Bronchial epithelial cell (primary cell): ENCODE data around the gene TOMT. TPM values are rescaled to one million over a fixed set of nuclear protein-coding genes. Genes with fewer than 3 reads are reported as not detected.
"Not testable (repeated sequence)": the region's sequence is repeated elsewhere in the genome, so short reads cannot be mapped to it uniquely, and the experiment has no call there.

Source experiments
- DNase-seq: peaks from one replicate; pipeline ENCODE4 v3.0.0-alpha.2; 2010; ENCODE audit warnings: low read depth
- FAIRE-seq: peaks from 2 replicates; lab custom pipeline; 2011; peaks lifted over from hg19 to GRCh38; lab: Jason Lieb, UNC
- H3K27me3 ChIP-seq: 2 replicates; pipeline ENCODE4 v1.5.1; 2011; ENCODE audit warnings: low read length; ENCODE audit not compliant: control insufficient read depth, insufficient read depth
- H3K36me3 ChIP-seq: 2 replicates; pipeline ENCODE4 v1.5.1; 2011; ENCODE audit warnings: low read length; ENCODE audit not compliant: control insufficient read depth, insufficient read depth
- H3K4me3 ChIP-seq: 2 replicates; pipeline ENCODE4 v1.5.1; 2011; ENCODE audit warnings: mild to moderate bottlenecking, low read depth, low read length, control low read depth
- total RNA-seq: library from RNA; depleted of rRNA; stranded (reverse); fragments of >200 nt; gene quantifications from 2 replicates; pipeline ENCODE4 v1.2.1, GENCODE V29; 2014
- TF ChIP-seq, protein P1 (sequence below): IDR thresholded peaks from 2 replicates; pipeline ENCODE4 v1.5.1; 2011; ENCODE audit warnings: mild to moderate bottlenecking, moderate library complexity, low read length, control low read depth, inconsistent platforms; ENCODE audit not compliant: insufficient read depth, severe bottlenecking

TOMT gene
- total RNA-seq, 1 donor from 2014 or later: not detected

DNA sequence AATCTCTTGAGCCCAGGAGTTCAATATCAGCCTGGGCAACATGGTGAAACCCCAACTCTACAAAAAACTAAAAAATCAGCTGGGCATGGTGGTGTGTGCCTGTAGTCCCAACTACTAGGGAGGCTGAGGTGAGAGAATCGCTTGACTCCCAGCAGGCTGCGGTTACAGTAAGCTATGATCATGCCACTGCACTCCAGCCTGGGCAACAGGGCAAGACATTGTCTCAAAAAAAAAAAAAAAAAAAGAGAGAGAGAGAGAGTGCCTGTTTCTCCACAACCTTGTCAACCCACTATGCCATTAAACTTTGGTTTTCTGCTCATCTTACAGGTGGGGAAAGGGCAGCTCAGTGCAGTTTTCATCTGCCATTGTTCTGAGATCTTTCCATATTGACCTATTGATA is 34.9 kb downstream of the TOMT start:
- Histone ChIP-seq H3K4me3 (no peak overlapping the region), H3K27me3 (no peaks in the 10 kb centered on the region), H3K36me3 (no peaks in the 10 kb centered on the region)
- no peak for DNase-seq
- TF ChIP-seq, protein P1, sequence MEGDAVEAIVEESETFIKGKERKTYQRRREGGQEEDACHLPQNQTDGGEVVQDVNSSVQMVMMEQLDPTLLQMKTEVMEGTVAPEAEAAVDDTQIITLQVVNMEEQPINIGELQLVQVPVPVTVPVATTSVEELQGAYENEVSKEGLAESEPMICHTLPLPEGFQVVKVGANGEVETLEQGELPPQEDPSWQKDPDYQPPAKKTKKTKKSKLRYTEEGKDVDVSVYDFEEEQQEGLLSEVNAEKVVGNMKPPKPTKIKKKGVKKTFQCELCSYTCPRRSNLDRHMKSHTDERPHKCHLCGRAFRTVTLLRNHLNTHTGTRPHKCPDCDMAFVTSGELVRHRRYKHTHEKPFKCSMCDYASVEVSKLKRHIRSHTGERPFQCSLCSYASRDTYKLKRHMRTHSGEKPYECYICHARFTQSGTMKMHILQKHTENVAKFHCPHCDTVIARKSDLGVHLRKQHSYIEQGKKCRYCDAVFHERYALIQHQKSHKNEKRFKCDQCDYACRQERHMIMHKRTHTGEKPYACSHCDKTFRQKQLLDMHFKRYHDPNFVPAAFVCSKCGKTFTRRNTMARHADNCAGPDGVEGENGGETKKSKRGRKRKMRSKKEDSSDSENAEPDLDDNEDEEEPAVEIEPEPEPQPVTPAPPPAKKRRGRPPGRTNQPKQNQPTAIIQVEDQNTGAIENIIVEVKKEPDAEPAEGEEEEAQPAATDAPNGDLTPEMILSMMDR: no peak
- FAIRE-seq: no peak

DNA sequence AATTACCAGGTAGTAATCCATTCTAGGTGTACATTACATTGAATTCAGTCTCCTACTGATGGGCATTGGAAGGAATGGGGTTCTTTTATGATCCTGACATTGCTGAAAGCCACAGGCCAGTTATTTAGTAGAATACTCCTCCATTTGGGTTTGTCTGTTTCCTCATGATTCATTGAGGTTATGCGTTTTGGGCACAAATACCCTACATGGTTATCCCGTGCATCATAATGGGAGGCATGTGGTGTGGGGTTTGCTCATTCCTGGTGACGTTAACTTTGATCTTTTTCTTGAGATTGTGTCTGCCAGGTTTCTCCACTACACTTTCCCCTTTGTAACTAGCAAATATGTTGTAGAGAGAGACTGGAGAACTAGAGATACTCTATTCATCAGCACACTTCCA is 35.3 kb downstream of the TOMT start:
- Histone ChIP-seq H3K4me3 (no peak overlapping the region), H3K36me3 (no peaks in the 10 kb centered on the region), H3K27me3 (no peaks in the 10 kb centered on the region)
- TF ChIP-seq, protein P1: no peak
- no peak for FAIRE-seq
- DNase-seq: peak; percentile 93

DNA sequence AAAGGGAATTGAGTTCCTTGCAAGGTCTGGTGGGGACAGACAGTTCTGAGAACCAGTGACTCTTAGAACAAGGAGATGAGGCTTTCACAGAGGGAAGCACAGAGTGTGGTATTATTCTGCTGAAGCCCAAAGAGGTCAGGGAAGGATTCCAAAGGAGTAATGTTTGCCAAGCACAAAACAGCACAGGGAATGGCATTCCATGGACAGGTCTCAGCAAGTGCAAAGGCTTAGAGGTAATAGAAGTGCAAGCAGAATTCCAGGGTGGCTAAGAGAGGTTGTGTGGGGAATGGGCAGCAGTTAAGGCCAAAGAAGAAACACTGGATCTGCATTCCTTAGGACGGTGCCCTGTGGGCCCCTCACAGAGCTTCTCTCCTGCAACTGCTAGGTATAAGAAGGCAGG is 36.4 kb downstream of the TOMT start:
- not testable (repeated sequence) for H3K4me3 ChIP-seq, H3K36me3 ChIP-seq, H3K27me3 ChIP-seq
- peak; percentile 91 for DNase-seq
- FAIRE-seq: peak; percentile 93

DNA sequence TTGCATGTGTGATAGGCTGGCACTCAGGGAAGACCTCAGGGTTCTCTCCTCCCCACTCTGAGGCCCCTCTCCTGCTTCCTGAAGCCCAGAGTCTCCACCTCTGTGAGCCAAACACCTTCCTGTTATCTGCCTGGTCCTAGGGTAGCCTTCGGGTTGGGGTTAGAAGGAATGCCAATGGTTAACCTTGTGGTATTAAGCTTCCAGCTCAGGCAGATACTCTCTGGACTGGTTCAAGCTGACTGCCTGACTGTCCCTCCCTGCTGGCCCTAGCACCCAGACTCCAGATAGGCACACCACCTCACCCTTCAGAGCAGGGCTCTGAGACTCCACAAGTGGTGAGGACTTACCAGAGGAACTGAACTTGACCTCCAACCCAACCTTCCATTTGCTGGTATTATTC is 36.8 kb downstream of the TOMT start:
- peak; percentile 88 for FAIRE-seq
- H3K27me3 ChIP-seq, H3K36me3 ChIP-seq, DNase-seq, H3K4me3 ChIP-seq: not testable (repeated sequence)

DNA sequence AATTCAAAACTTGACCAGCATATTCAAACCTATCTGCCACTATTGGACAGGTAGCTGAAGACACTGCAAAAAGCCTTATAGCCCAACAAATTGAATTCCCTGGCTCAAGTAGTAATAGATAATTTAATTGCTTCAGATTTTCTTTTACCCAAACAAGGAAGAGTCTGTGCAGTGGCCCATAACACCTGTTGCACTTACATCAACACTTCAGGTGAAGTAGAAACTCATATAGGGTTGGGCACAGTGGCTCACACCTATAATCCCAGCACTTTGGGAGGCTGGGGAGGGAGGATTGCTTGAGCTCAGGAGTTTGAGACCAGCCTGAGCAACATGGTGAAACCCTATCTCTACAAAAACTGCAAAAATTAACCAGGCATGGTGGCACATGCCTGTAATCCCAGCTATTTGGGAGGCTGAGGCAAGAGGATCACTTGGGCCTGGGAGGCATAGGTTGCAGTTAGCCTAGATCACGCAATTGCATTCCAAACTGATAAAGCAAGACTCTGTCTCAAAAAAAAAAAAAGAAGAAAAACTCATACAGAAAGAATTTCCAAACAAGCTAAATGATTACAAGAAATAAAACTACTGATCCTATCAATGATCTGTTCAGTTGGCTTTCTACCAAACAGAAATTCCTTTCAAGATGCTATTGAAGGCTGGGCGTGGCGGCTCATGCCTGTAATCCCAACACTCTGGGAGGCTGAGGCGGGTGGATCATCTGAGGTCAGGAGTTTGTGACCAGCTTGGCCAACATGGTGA is 39.3 kb downstream of the TOMT start:
- Histone ChIP-seq H3K27me3 (no peaks in the 10 kb centered on the region), H3K4me3 (no peak overlapping the region), H3K36me3 (no peaks in the 10 kb centered on the region)
- peak; percentile 89 for DNase-seq
- TF ChIP-seq, protein P1: no peak
- FAIRE-seq: no peak

DNA sequence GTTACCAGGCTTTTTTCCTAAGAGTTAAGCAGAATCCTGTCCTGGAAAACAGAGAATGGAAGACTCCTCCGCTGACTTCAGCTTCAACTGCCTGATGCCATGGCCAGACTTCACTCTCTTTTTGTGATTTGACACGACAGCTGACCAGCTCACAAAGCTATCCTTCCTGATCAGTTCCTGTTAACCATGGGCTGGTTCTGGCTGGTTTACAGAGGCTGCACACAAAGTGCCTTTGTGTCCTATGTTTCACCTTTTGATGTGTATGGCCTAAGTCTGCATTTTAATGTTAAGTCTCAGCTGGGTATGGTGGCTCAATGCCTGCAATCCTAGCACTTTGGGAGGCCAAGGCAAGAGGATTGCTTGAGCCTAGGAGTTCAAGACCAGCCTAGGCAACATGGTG is 40.9 kb downstream of the TOMT start:
- no peak for DNase-seq
- Histone ChIP-seq H3K4me3 (no peak overlapping the region), H3K27me3 (no peaks in the 10 kb centered on the region), H3K36me3 (no peaks in the 10 kb centered on the region)
- FAIRE-seq: no peak
- TF ChIP-seq, protein P1: no peak

DNA sequence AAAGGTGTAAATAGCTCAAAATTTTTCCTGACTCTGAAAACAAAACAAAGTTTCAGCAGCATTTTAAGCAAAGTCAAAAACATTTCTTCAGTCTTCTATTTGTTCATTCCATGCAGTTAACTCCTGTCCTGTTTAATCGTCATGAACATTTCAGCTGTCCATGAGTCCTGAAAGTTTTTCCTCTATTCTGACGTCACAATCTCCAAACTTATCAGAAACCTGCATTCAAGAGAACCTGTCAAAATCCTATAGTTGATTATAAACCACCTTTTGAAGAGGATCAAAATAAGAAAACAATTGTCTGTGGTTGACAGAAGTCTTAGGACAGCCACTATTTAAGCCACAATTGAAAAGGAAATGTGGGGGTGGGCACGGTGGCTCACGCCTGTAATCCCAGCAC is 45.2 kb downstream of the TOMT start:
- H3K4me3 ChIP-seq: no peak overlapping the region
- no peaks in the 10 kb centered on the region for H3K27me3 ChIP-seq
- DNase-seq: no peak
- no peaks in the 10 kb centered on the region for H3K36me3 ChIP-seq
- TF ChIP-seq, protein P1: no peak
- no peak for FAIRE-seq

DNA sequence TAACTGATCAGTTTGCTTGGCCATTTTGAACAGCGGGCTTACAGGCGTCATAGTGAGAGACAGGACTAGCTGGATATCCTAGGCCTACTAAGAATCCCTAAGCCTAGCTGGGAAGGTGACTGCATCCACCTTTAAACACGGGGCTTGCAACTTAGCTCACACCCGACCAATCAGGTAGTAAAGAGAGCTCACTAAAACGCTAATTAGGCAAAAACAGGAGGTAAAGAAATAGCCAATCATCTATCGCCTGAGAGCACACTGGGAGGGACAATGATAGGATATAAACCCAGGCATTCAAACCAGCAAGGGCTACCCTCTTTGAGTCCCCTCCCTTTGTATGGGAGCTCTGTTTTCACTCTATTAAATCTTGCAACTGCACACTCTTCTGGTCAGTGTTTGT is 48.1 kb downstream of the TOMT start:
- DNase-seq: not testable (repeated sequence)

More for the DNA sequence above, 48.1 kb downstream of the TOMT start:
- H3K27me3 ChIP-seq, H3K36me3 ChIP-seq, FAIRE-seq, H3K4me3 ChIP-seq: not testable (repeated sequence)
